Smooth muscle cell (in vitro differentiated cells): ENCODE measurements around the gene TIMM22. TPM values are rescaled to one million over a fixed set of nuclear protein-coding genes. Genes with fewer than 3 reads are reported as not detected.

ENCODE experiments used
- DNase-seq: peaks from one replicate; lab custom pipeline; 2025; ENCODE audit not compliant: unreplicated experiment; lab: John Stamatoyannopoulos, UW
- H2AFZ ChIP-seq: fragments of 200-600 bp; sonication (generic); 2 replicates; pipeline ENCODE4 v1.6.0; 2016; ENCODE audit warnings: antibody characterized with exemption, low read depth, mild to moderate bottlenecking
- H3F3A ChIP-seq: fragments of 200-600 bp; sonication (generic); 2 replicates; pipeline ENCODE4 v1.6.0; 2017; ENCODE audit warnings: antibody characterized with exemption, low read depth
- H3K27ac ChIP-seq: fragments of 200-600 bp; sonication (generic); 2 replicates; pipeline ENCODE4 v1.5.1; 2016; ENCODE audit warnings: low read depth, mild to moderate bottlenecking
- H3K27me3 ChIP-seq: fragments of 200-600 bp; sonication (generic); 2 replicates; pipeline ENCODE4 v1.6.1; 2016; ENCODE audit warnings: low read depth, mild to moderate bottlenecking
- H3K36me3 ChIP-seq: fragments of 200-600 bp; sonication (generic); 2 replicates; pipeline ENCODE4 v1.5.1; 2016; ENCODE audit warnings: low read depth
- H3K4me1 ChIP-seq: fragments of 200-600 bp; sonication (generic); 2 replicates; pipeline ENCODE4 v1.5.1; 2016; ENCODE audit warnings: low read depth
- H3K4me2 ChIP-seq: fragments of 200-600 bp; sonication (generic); 2 replicates; pipeline ENCODE4 v1.6.0; 2016; ENCODE audit warnings: mild to moderate bottlenecking
- H3K4me3 ChIP-seq: fragments of 200-600 bp; sonication (generic); 2 replicates; pipeline ENCODE4 v1.5.1; 2016; ENCODE audit warnings: mild to moderate bottlenecking
- H3K79me2 ChIP-seq: fragments of 200-600 bp; sonication (generic); 2 replicates; pipeline ENCODE4 v1.6.0; 2016; ENCODE audit warnings: low read depth, mild to moderate bottlenecking
- H3K9ac ChIP-seq: fragments of 200-600 bp; sonication (generic); 2 replicates; pipeline ENCODE4 v1.6.0; 2016; ENCODE audit warnings: low read depth
- H3K9me3 ChIP-seq: fragments of 200-600 bp; sonication (generic); replicated peaks from 2 replicates; pipeline ENCODE4 v1.5.1; 2016; ENCODE audit warnings: low read depth
- H4K20me1 ChIP-seq: fragments of 200-600 bp; sonication (generic); 2 replicates; pipeline ENCODE4 v1.6.0; 2016; ENCODE audit warnings: low read depth
- CTCF ChIP-seq: fragments of 200-600 bp; sonication (generic); IDR thresholded peaks from 2 replicates; pipeline ENCODE4 v1.5.1; 2017; ENCODE audit warnings: borderline replicate concordance, mild to moderate bottlenecking, antibody characterized with exemption; ENCODE audit not compliant: insufficient read depth, poor library complexity, severe bottlenecking
- WGBS: methylation state at CpG from one replicate; pipeline ENCODE4 v1.1.7; 2016; ENCODE audit warnings: low lambda C conversion rate; 5-methylcytosine and 5-hydroxymethylcytosine counted together
- polyA plus RNA-seq: library from polyadenylated mRNA; unstranded; fragments of >200 nt; fragmentation: Nextera tagmentation; extraction: Ambion mirVana; gene quantifications from 2 replicates; pipeline ENCODE4 v1.2.1, GENCODE V29; 2016
- total RNA-seq: library from RNA; depleted of rRNA; stranded (reverse); fragments of >200 nt; gene quantifications from 2 replicates; pipeline ENCODE4 v1.2.3, GENCODE V29; 2014

The TIMM22 gene
- total and polyA plus RNA-seq, 2 experiments from 2014 or later: 13.7 to 24.0 TPM

DNA sequence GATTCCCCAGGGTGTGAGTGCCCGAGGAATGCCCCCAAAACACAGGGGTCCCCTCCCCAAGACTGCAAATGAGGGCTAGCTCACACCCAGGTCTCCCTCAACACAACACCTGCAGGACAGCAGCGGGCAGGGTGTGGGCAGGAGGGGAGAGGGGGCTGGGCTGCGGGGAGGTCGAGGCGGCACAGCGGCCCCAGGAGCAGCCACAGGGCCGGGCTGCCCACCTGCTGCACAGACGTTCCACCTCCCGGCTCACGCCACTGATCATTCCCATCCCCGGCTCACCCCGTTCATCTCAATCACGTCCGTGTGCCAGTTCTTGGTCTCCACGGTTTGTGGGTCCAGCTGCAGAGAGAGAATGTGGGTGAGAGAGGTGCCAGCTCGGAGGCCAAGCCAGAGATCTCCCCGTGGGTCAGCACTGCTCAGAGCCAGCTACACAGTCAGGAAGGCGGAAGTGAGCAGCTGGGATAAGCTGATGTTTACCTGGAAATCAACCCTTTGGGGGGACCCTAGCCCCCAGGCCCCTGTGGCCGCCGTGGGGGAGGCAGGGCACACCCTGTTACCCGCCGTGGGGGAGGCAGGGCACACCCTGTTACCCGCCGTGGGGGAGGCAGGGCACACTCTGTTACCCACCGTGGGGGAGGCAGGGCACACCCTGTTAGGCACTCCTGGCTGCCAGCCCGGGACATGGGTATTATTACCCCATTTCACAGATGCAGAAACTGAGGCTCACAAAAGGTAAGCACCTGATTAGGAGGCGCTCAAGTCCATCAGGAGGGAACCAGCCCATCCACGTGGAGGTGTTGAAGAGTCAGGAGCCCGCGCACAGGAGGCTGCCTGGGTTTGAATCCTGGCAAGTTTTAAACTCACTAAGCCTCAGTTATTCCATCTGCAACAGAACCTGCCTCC lies 16.1 kb downstream of the TIMM22 start:
- Histone ChIP-seq H3K4me1 (no peaks in the 10 kb centered on the region), H3K4me3 (no peak overlapping the region), H3F3A (no peaks in the 10 kb centered on the region), H3K27ac (no peak overlapping the region), H4K20me1 (peaks cover 10% of the 10 kb centered on the region), H3K27me3 (no peaks in the 10 kb centered on the region), H2AFZ (no peak overlapping the region), H3K79me2 (no peaks in the 10 kb centered on the region), H3K9me3 (no peaks in the 10 kb centered on the region), H3K36me3 (no peaks in the 10 kb centered on the region), H3K9ac (no peak overlapping the region), H3K4me2 (no peak overlapping the region)
- DNase-seq: no peak
- 93% methylated on average over 30 of the region's 30 CpGs for WGBS
- no peak for TF ChIP-seq CTCF

DNA sequence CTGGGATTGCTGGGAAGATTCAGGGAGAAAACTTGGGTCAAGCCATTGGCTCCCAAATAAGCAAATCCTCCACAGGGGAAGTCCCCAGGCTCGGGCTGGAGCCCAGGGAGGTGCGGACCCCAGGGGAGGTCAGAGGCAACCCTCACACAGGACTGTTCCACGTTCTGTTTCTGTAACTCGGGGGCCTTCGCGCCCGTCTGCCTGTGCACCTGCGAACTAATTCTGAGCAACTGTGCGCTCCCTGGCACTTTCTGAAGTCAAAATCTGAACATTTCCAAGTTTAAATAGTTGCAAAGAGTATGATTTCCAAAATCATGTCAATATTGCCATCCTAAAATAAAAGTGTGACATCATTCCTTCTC lies 16.8 kb downstream of the TIMM22 start:
- no peak for DNase-seq
- Histone ChIP-seq H3K9me3 (no peaks in the 10 kb centered on the region), H3F3A (no peaks in the 10 kb centered on the region), H3K79me2 (no peaks in the 10 kb centered on the region), H3K9ac (no peak overlapping the region), H4K20me1 (peaks cover 15% of the 10 kb centered on the region), H3K36me3 (no peaks in the 10 kb centered on the region), H2AFZ (no peak overlapping the region), H3K27ac (no peak overlapping the region), H3K27me3 (no peaks in the 10 kb centered on the region), H3K4me1 (no peaks in the 10 kb centered on the region), H3K4me3 (no peak overlapping the region), H3K4me2 (no peak overlapping the region)
- TF ChIP-seq CTCF: no peak
- WGBS: 95% methylated on average over 9 of the region's 9 CpGs

- no peaks in the 10 kb centered on the region for H3K9me3 ChIP-seq
- 90% methylated on average over 11 of the region's 11 CpGs for WGBS
Measured at GRCh38 chr17:1018547-1018946, 21.6 kb downstream of the TIMM22 start.

More at GRCh38 chr17:1018547-1018946, 21.6 kb downstream of the TIMM22 start:
- no peaks in the 10 kb centered on the region for H3K79me2 ChIP-seq
- no peak overlapping the region for H3K4me3 ChIP-seq
- H3K36me3 ChIP-seq: no peaks in the 10 kb centered on the region
- no peak overlapping the region for H3K4me2 ChIP-seq
- H3F3A ChIP-seq: no peaks in the 10 kb centered on the region
- no peaks in the 10 kb centered on the region for H3K4me1 ChIP-seq
- no peak overlapping the region for H3K27ac ChIP-seq
- no peaks in the 10 kb centered on the region for H3K27me3 ChIP-seq
- no peak overlapping the region for H3K9ac ChIP-seq
- no peak for TF ChIP-seq CTCF
- peaks cover 44% of the 10 kb centered on the region for H4K20me1 ChIP-seq
- no peak for DNase-seq
- H2AFZ ChIP-seq: no peak overlapping the region
